NT2/D1 (cell line): ENCODE measurements around the gene DHRS12.

Experiments used
- DNase-seq: peaks from one replicate; pipeline ENCODE4 v3.0.0-alpha.2; 2011; ENCODE audit warnings: low read depth, low spot score
- H3K27me3 ChIP-seq: 2 replicates; pipeline ENCODE4 v1.6.0; 2011; ENCODE audit warnings: mild to moderate bottlenecking; ENCODE audit not compliant: insufficient read length, insufficient read depth
- H3K36me3 ChIP-seq: 2 replicates; pipeline ENCODE4 v1.6.1; 2011; ENCODE audit warnings: mild to moderate bottlenecking, low read length, mixed read lengths; ENCODE audit not compliant: insufficient read depth, insufficient read length
- H3K4me1 ChIP-seq: 2 replicates; pipeline ENCODE4 v1.5.1; 2011; ENCODE audit not compliant: insufficient read depth, insufficient read length
- H3K4me3 ChIP-seq: 2 replicates; pipeline ENCODE4 v1.5.1; 2011; ENCODE audit warnings: low read depth; ENCODE audit not compliant: insufficient read length
- H3K9ac ChIP-seq: 2 replicates; pipeline ENCODE4 v1.6.0; 2011; ENCODE audit warnings: low read depth; ENCODE audit not compliant: insufficient read length
- H3K9me3 ChIP-seq: 2 replicates; pipeline ENCODE4 v1.5.1; 2011; ENCODE audit warnings: mild to moderate bottlenecking, low read length; ENCODE audit not compliant: insufficient read depth
- SUZ12 ChIP-seq: IDR thresholded peaks from 2 replicates; pipeline ENCODE4 v1.6.1; 2011; ENCODE audit not compliant: insufficient read length, insufficient read depth; ENCODE audit errors: extremely low read depth
- YY1 ChIP-seq: IDR thresholded peaks from 2 replicates; pipeline ENCODE4 v1.6.1; 2011; ENCODE audit not compliant: insufficient read length, insufficient read depth
- ZNF274 ChIP-seq: IDR thresholded peaks from 2 replicates; pipeline ENCODE4 v1.6.1; 2011; ENCODE audit warnings: mild to moderate bottlenecking, low read depth, low read length

The DHRS12 gene

DNA sequence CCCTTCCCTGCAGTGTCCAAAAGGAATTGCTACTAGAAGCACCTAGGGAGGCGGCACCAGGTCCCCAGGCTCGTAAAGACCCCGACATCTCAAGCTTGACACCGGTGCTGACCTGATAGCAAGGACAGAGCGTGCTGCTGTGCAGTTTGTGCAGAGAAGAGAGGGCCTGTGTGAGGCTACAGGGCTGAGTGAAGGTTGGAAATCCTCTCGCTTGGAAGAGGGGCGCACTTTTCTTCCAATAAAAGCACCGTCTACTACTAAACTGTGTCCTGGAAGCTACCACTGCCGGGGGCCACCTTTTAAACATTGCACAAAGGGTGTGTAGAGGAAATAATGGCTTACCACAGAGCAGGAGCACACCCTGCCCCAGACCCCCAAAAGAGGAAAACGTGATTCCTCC, 30.0 kb upstream of the DHRS12 start:
- H3K27me3 ChIP-seq, result no peaks in the 10 kb centered on the region
- no peak overlapping the region for H3K9ac ChIP-seq
- no peak overlapping the region for H3K4me3 ChIP-seq
- H3K4me1 ChIP-seq, result no peaks in the 10 kb centered on the region
- H3K9me3 ChIP-seq, result no peaks in the 10 kb centered on the region
- TF ChIP-seq SUZ12, result no peak
- DNase-seq, result no peak
- no peaks in the 10 kb centered on the region for H3K36me3 ChIP-seq

DNA sequence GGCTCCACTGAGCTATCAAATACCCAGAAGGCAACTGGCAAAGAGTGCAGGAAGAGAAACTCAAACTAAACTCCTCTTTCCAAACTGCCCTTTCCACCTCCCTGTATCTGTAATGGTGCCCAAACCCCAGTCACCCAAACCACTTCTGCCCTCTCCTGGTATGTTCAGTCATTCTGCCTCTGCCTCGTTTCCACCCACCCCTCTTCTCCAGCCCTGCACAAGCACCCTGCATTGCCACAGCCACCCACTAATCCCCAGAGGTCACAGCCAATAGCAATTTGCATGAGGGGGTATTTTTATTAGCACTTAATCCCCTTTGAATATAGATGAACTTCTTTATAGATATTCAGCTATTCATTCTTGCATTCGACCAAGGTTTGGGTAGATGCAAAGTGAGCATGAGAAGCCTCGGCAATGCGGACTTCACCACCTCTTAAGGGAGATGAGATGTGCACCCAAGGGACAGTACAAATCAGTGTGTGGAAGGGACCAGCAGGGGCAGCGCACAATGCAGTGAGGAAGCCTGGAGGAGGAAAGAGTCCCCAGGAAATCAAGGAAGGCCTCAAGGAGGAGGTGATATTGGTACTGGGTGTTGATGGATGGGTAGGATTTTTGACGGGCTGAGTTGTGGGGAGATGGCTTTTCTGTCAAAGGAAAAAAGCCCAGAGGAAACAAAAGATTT, 28.6 kb upstream of the DHRS12 start:
- DNase-seq, result no peak
- no peak for TF ChIP-seq SUZ12
- TF ChIP-seq YY1, result no peak
- TF ChIP-seq ZNF274, result no peak
- Histone ChIP-seq H3K4me3 (no peak overlapping the region), H3K36me3 (no peaks in the 10 kb centered on the region), H3K9ac (no peak overlapping the region), H3K27me3 (no peaks in the 10 kb centered on the region), H3K4me1 (no peaks in the 10 kb centered on the region), H3K9me3 (no peaks in the 10 kb centered on the region)

DNA sequence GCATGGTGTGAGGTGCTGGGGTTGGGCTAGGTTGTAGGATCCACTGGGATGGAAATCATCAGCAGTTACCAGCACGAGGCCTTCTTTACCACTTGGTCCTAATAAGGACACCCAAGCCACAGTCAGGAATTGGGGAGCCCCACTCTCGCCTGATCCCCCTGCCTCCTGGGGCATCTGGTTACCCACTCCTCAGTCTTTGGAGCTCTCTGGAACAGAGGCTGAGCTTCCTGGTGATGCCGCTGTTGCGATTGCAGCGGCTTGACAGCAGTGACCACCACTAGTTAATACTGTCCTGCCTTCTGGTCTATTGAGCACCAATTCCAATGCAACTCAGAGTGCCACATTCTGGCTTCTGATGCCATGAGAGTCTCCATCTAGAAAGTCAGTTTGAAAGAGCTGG, 27.6 kb upstream of the DHRS12 start:
- Histone ChIP-seq H3K36me3 (no peaks in the 10 kb centered on the region), H3K9me3 (no peaks in the 10 kb centered on the region), H3K4me3 (no peak overlapping the region), H3K9ac (no peak overlapping the region), H3K27me3 (no peaks in the 10 kb centered on the region), H3K4me1 (peaks cover 1% of the 10 kb centered on the region)
- no peak for DNase-seq
- TF ChIP-seq SUZ12 (no peak), YY1 (no peak), ZNF274 (no peak)

DNA sequence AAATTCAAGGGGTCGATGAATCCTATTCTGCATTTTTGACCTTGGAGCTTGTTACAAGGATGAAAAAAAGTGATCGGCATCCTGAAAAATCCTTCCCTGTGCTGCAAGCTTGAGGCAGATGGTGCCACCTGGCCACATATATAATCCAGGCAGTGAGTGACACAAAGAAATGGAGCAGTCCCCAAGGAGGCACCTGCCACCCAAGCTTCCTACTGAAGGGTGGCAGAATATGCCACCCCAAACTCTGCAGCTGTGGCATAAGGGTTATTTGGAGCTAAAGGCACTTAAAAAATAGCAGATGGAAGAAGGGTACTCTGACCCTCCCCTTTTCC, 25.6 kb upstream of the DHRS12 start:
- Histone ChIP-seq H3K27me3 (no peaks in the 10 kb centered on the region), H3K36me3 (no peaks in the 10 kb centered on the region), H3K4me3 (no peak overlapping the region), H3K4me1 (peaks cover 2% of the 10 kb centered on the region), H3K9me3 (no peaks in the 10 kb centered on the region), H3K9ac (no peak overlapping the region)
- no peak for DNase-seq
- no peak for TF ChIP-seq SUZ12
- TF ChIP-seq ZNF274, result no peak
- no peak for TF ChIP-seq YY1

DNA sequence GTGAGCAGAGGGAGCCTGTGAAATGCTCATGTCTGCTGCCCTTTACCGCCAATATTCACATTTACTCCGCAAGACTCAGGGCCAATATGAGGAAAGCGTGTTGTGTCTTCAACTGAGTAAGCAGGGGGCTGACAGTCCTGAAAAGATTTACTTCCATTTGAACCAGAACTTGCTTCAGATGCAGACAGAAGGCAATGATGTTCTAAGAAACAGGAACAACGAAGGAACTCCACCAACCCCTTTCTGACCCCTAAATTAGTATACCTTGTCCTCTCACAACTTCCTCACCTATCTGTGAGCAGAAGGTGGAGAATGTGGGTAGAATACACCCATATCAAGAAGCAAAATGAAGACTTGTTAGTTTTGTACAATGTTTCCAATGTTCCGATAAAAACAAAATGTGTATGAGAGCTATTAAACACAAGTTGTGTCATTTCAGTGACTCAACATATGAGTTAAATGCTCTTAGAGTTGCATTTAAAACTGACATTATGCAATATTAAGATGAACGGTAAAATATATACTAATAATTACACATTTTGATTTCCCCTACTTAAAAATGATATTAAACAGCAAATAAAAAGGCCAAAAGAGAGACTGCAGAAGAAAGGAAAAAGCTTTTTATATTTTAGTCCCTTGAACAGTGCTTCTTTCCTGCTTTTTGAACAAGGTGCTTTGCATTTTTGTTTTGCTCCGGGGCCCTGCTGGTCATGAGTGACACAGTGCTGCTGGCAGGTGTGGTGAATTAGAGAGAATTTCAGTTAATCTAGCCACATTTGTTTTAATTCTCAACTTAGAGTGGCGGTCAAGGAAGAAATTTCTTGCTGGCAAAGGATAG, 25.0 kb upstream of the DHRS12 start:
- Histone ChIP-seq H3K4me3 (no peak overlapping the region), H3K9me3 (no peaks in the 10 kb centered on the region), H3K36me3 (no peaks in the 10 kb centered on the region), H3K4me1 (peaks cover 2% of the 10 kb centered on the region), H3K9ac (no peak overlapping the region), H3K27me3 (no peaks in the 10 kb centered on the region)
- no peak for DNase-seq
- no peak for TF ChIP-seq SUZ12
- TF ChIP-seq ZNF274, result no peak
- TF ChIP-seq YY1, result no peak

DNA sequence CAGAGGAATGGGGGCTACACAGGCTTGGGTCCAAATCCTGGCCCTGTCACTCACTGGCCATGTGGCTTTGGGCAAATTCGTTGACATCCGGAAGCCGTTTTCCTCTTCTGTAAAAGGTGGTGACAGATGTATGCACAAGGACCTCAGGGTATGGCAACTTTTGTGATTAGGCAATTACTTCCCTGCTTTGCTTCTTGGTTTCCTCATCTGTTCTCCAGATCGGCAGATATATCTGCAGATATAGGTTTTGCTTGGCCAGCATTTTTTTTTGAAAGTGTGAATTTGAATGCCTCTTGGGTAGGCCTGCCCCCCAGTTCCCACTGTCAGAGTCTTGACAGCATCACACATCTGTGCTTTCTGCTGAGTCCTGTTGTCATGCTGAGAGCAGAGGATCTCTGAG, 23.3 kb upstream of the DHRS12 start:
- Histone ChIP-seq H3K9me3 (no peaks in the 10 kb centered on the region), H3K9ac (no peak overlapping the region), H3K4me1 (peaks cover 2% of the 10 kb centered on the region), H3K27me3 (no peaks in the 10 kb centered on the region), H3K4me3 (no peak overlapping the region), H3K36me3 (no peaks in the 10 kb centered on the region)
- TF ChIP-seq ZNF274, result no peak
- TF ChIP-seq SUZ12, result no peak
- no peak for TF ChIP-seq YY1
- no peak for DNase-seq

DNA sequence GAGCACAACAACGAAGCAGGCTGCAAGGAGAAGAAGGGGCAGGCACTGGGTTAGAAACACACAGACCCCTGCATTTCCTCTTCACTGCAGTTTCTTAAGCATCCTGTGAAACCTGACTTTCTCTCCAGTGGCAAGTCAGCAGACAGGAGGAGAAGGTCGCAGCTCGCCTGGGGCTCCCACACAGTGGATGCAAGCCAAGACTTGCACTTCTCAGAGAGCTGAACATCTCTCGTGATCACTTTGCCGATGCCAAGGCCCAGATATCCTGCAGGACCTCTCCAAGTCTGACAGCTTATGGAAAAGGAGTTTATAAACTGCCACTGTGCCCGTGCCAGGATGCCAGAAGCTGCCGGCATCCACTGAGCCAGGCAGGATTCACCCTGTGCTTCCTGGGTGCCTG, 22.6 kb upstream of the DHRS12 start:
- no peak for DNase-seq
- Histone ChIP-seq H3K9ac (no peak overlapping the region), H3K4me3 (no peak overlapping the region), H3K36me3 (no peaks in the 10 kb centered on the region), H3K9me3 (no peaks in the 10 kb centered on the region), H3K27me3 (no peaks in the 10 kb centered on the region), H3K4me1 (peaks cover 2% of the 10 kb centered on the region)
- no peak for TF ChIP-seq ZNF274
- no peak for TF ChIP-seq YY1
- TF ChIP-seq SUZ12, result no peak
